ENCODE measurements around the gene ATP5MC3.

The ATP5MC3 gene

DNA sequence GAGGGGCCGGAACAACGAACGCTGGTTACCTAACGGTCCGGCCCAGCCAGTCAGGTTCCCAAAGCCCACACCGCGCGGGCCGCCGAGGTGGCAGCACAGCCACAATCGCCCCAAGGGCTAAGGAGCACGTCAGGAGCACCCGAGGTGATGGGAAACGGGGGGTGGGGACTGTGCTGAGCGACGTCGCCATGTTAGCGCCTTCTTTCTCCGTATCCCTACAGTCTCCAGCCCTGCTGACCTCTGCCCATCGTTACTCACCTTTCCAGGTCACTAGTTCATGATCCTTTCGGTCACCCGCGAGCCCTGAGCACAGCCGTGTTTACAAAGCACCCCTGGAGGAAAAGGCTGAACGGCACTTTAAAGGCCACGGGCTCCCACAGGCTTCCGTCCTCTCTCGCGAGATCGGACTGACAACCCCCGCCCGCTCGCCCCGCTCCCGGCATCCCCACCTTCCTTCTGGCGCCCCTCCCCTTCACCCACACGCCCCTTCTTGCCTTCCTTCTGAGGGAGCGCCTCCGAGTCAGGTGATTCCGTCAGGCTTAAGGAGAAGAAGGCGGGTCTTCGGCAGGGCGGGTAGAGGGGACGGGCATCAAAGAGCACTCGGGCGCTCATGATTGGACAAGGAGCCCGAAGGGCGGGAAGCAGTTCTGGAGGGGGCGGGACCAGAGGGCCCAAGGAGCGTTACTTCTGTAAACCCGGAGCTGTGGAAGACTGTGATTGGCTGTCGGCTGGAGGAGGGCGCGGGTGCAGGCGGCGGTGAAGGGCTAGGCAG lies 13.5 kb downstream of the ATP5MC3 start, which contains the start of gene ATF2:
TSS of gene ATF2 (minus strand) at position 412 of the 772 bp plus-strand sequence. CDS start 31,760 bp downstream, outside the sequence.
- DNase-seq (ENCODE audit: low spot score): peak; percentile 99

DNA sequence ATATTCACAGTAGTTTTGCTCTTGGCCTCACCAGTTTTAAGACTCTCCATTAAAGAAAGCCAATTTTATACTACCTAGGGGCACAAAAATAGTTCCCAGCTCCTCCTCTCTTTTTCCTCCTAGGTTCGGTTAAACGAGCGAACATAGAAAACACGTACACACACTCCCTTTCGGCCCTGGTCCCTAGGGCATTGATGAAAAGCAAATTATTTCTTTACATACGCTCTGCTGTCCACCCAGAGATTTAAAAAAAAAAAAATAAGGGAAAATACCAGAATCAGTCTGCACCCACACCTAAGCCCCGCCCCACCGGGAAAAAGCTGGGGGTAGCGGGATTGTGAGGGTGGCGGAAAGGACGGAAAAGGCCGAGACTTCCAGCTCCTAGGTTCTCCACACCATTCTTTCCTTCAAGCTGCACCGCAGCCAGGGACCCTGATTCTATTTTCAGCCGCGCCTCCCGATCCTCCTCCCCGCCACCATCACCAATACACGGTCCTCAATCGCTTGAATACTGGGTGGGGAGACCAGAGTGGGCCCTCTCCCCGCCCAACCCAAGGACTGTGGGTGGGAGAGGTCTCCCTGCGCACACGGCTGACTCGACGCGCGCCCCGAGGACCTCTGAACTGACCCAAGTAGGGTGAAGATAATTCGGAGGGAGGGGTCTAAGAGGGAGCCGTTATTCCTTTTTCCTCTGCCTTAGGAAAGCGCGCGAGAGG lies 14.3 kb downstream of the ATP5MC3 start:
- no peak for DNase-seq (ENCODE audit: low spot score)

DNA sequence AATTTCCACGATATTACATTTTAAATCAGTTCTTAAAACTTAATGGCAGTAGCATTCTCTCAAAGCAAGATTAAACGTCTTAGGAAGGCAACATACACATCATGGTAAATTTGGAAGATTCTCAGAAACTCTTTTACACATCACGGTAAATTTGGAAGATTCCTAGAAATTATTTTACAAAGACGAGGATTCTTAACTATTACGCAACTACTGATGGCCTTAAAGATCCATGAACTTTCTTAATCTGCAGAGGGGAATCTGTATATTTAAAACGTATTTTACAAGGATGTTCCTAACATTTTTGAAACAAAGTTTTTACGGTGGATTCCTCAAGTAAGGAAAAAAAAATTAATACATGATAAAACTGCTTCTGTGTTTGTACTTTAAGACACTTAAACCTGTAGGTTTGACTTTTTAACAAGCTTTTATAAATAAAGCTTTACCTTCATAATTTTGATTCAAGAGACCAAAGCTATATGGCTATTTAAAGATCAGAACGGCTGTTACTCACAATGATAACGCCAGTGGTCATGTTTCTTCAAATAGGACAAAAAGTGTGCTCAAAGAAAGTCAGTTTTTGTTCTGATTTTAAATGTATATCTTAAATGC lies 15.2 kb downstream of the ATP5MC3 start:
- DNase-seq (ENCODE audit: low spot score): no peak

GRCh38 chr2:175164235-175164634 lies 17.3 kb downstream of the ATP5MC3 start:
- DNase-seq (ENCODE audit: low spot score): no peak

DNA sequence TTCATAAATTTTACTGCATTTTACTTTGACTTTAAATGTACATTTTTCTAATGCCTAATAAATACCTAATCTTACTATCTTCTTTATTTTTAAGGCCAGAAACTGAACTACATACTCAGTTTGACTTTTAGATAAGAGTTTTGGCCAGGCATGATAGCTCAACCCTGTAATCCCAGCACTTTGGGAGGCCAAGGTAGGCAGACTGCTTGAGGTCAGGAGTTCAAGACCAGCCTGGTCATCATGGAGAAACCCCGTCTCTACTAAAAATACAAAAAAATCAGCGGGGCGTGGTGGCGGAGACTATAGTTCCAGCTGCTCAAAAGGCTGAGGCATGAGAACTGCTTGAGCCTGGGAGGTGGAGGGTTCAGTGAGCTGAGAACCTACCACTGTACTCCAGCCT lies 22.6 kb downstream of the ATP5MC3 start:
- DNase-seq (ENCODE audit: low spot score): no peak

DNA sequence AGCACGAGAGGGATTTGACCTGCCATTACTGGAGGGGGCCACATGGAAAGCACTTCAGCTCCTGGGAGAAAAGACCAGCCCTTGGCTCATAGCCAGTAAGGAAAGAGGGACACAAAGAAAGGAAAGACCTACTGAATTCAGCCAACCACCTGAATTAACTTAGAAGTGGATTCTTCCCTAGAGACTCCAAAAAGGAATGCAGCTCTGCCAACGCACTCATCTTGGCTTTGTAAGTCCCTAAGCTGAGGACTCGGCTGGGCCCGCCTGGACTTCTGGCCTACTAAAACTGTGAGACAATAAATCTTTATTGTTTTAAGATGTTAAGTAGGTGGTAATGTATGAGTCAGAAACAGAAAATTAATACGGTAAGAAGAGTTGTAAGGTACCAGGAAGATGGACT lies 25.0 kb downstream of the ATP5MC3 start:
- DNase-seq (ENCODE audit: low spot score): no peak

GRCh38 chr2:175154661-175155082 lies 26.8 kb downstream of the ATP5MC3 start:
- no peak for DNase-seq (ENCODE audit: low spot score)

GRCh38 chr2:175152242-175152641 lies 29.3 kb downstream of the ATP5MC3 start:
- DNase-seq (ENCODE audit: low spot score): no peak

DNA sequence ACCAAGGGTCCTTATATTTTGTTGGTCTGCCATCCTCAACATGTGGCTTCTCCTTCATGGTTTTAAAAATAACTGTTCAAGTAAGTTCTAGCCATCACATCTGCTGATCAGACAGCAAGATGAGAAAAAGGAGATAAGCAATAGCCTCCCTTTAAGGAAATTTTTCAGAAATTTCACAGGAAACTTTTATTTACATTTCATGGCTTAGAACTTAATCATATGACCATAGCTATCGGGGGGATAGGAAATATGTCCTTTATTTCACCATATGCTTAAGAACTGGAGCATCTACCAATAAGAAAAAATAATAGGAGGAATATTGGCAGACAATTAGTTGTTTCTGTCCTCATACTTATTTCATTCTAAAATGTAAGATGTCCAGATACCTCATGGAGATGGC lies 29.7 kb downstream of the ATP5MC3 start:
- no peak for DNase-seq (ENCODE audit: low spot score)

- no peak for DNase-seq (ENCODE audit: low spot score)
Measured at GRCh38 chr2:175147186-175147585, 34.3 kb downstream of the ATP5MC3 start.

DNA sequence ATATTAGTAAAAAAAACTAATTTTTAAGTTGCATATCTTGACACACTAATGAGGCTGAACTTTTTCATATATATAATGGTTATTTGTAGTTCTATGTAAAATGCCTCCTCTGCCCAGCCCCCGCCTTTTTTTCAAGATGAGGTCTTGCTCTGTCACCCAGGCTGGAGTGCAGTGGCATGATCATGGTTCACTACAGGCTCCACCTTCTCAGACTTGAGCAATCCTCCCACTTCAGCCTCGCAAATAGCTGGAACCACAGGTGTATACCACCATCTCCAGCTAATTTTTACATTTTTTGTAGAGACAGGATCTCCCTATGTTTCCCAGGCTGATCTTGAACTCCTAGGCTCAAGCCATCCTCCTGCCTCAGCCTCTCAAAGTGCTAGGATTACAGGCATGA lies 37.8 kb downstream of the ATP5MC3 start:
- no peak for DNase-seq (ENCODE audit: low spot score)

- no peak for DNase-seq (ENCODE audit: low spot score)
Measured at GRCh38 chr2:175143191-175143590, 38.3 kb downstream of the ATP5MC3 start.

DNA sequence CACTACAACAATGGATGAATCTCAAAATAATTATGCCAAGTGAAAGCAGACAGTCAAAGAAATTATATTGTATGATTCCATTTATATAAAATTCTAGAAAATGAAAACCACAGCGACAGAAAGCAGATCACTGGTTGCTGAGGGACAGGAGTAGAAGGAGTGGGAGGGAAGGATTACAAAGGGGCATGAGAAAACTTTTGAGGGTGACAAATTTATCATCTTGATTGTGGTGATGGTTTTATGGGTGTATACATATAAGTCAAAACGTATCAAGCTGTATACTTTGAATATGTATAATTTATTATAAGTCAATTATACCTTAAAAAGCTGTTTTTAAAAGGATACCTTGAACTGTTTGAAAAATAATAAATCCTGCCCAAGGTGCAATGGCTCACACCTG lies 41.2 kb downstream of the ATP5MC3 start:
- no peak for DNase-seq (ENCODE audit: low spot score)

DNA sequence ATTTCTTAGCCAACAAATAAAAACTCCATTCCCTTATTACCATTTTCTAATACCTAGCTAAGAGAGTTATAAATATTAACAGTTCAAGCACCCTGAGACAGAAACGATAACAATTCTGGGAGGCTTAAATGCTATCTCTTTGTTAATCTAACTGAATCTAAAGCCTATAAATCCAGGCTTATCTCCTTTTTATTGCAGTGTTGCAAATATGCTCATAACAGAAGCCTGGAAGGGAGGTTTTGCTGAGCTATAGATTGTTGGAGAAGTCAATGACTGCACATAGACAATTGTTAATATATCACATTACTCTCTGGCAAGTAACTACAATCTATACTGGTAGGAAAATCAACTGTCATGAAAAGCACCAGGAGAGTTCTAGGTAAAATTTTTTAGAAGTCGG lies 43.7 kb downstream of the ATP5MC3 start:
- no peak for DNase-seq (ENCODE audit: low spot score)

DNA sequence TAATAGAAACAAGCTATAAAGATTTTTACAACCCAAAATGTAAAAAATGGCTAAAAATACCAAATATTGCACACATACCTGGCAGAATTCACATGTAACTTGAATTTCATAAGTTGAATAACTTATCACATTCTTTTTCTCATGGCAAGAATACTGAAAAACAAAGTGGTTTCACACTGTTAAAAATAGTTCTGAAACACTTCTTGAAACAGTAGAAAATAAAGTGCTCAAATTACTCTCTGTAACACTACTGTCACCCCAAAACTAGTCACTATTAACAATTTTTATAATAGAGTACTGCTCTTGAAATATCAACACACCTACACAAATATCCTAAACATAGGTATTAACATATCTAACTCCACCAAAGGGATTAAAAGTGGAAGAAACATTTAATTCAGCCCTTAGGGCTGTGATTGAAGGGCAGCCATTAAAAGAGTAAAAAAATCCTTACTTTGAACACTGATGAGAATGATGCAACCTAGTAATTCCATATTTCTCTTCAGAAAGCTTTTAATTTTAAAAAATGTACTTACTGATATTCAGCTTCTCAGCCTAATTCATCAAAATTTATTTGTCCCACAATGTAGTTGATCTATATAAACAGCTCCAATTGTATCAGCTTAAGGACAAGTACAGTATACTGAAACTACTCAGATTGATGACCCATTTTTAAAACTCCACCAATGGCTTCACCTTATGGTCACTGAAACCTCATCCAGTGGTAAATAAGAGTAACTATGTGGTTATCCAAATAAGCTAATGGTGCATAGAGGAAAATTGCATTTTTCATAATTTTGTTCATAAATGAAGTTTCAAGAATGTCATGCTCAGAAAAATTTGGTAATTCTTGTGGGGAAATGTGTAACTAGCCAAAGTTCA lies 44.9 kb downstream of the ATP5MC3 start:
- no peak for DNase-seq (ENCODE audit: low spot score)

GRCh38 chr2:175135862-175136261 lies 45.6 kb downstream of the ATP5MC3 start:
- DNase-seq (ENCODE audit: low spot score): no peak

- DNase-seq (ENCODE audit: low spot score): no peak
Measured at GRCh38 chr2:175135177-175135576, 46.3 kb downstream of the ATP5MC3 start.

GRCh38 chr2:175131252-175131651 lies 50.3 kb downstream of the ATP5MC3 start:
- DNase-seq (ENCODE audit: low spot score): no peak

DNA sequence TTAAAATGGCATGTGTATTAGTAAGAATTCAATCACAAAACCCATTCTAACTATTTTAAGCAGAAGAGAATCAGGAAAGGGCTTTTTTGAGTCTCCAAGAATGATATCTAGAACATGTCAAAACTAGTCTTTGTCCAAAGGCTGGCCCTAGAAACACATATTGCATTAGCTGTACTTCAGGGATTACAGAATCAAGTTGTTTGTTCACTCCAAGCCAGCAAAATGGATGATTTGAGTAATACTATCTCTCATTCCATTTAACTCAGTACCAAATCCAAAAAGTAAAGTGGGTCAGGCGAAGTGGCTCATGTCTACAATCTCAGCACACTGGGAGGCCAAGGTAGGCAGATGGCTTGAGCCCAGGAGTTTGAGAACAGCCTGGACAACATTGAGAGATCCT lies 54.8 kb downstream of the ATP5MC3 start:
- no peak for DNase-seq (ENCODE audit: low spot score)
